Neutrophil (primary cell): Measurements from ENCODE around the gene FZD10.

Experiments used
- H3K27ac ChIP-seq: fragments of 200-600 bp; sonication (generic); 2 replicates; pipeline ENCODE4 v1.5.1; 2016; ENCODE audit warnings: mild to moderate bottlenecking, moderate library complexity
- H3K27me3 ChIP-seq: fragments of 200-600 bp; sonication (generic); 2 replicates; pipeline ENCODE4 v1.6.0; 2016; ENCODE audit warnings: mild to moderate bottlenecking
- H3K36me3 ChIP-seq: fragments of 200-600 bp; sonication (generic); 2 replicates; pipeline ENCODE4 v1.5.1; 2017
- H3K4me1 ChIP-seq, 2 experiments: fragments of 200-600 bp in 1 of 2; sonication (generic) in 1 of 2; 1 replicate in 1 of 2; 2 replicates in 1 of 2; pipeline versions ENCODE4 v1.5.1 to v1.6.1; 2013 to 2016; ENCODE audit warnings: low read depth in 1 of 2, low read length in 1 of 2, mild to moderate bottlenecking in 1 of 2, moderate library complexity in 1 of 2; ENCODE audit not compliant: control insufficient read depth in 1 of 2, insufficient read depth in 1 of 2
- H3K4me3 ChIP-seq, 2 experiments: fragments of 200-600 bp in 1 of 2; sonication (generic) in 1 of 2; 1 replicate in 1 of 2; 2 replicates in 1 of 2; pipeline ENCODE4 v1.5.1; 2013 to 2016; ENCODE audit warnings: low read depth in 1 of 2, low read length in 1 of 2, mild to moderate bottlenecking in 1 of 2, moderate library complexity in 1 of 2
- H3K9me3 ChIP-seq: fragments of 200-600 bp; sonication (generic); 2 replicates; pipeline ENCODE4 v1.5.1; 2016
- CTCF ChIP-seq: fragments of 200-600 bp; sonication (generic); IDR thresholded peaks from 2 replicates; pipeline ENCODE4 v1.5.1; 2016; ENCODE audit warnings: antibody characterized with exemption

The FZD10 gene

GRCh38 chr12:130192642-130193345 lies 30.5 kb downstream of the FZD10 start:
- no peaks in the 10 kb centered on the region for H3K36me3 ChIP-seq
- H3K27me3 ChIP-seq, result peaks cover 6% of the 10 kb centered on the region
- H3K4me1 ChIP-seq, result no peaks in the 10 kb centered on the region
- no peak overlapping the region for H3K27ac ChIP-seq
- H3K9me3 ChIP-seq, result no peaks in the 10 kb centered on the region
- no peak for TF ChIP-seq CTCF
- no peak overlapping the region for H3K4me3 ChIP-seq

- H3K36me3 ChIP-seq, result no peaks in the 10 kb centered on the region
- H3K9me3 ChIP-seq, result no peaks in the 10 kb centered on the region
- no peak overlapping the region for H3K4me3 ChIP-seq
- H3K27ac ChIP-seq, result no peak overlapping the region
- H3K27me3 ChIP-seq, result no peaks in the 10 kb centered on the region
- H3K4me1 ChIP-seq, result no peaks in the 10 kb centered on the region
- no peak for TF ChIP-seq CTCF
Measured at GRCh38 chr12:130194154-130194553, 31.9 kb downstream of the FZD10 start.

- Histone ChIP-seq H3K9me3 (no peaks in the 10 kb centered on the region), H3K4me3 (no peak overlapping the region), H3K27me3 (no peaks in the 10 kb centered on the region), H3K36me3 (no peaks in the 10 kb centered on the region), H3K4me1 (no peaks in the 10 kb centered on the region), H3K27ac (no peak overlapping the region)
- no peak for TF ChIP-seq CTCF
Measured at GRCh38 chr12:130195369-130195768, 33.1 kb downstream of the FZD10 start.

- no peak overlapping the region for H3K27ac ChIP-seq
- no peaks in the 10 kb centered on the region for H3K36me3 ChIP-seq
- H3K27me3 ChIP-seq, result no peaks in the 10 kb centered on the region
- no peaks in the 10 kb centered on the region for H3K9me3 ChIP-seq
- H3K4me1 ChIP-seq, result no peaks in the 10 kb centered on the region
- TF ChIP-seq CTCF, result no peak
- no peak overlapping the region for H3K4me3 ChIP-seq
Measured at GRCh38 chr12:130195776-130196175, 33.5 kb downstream of the FZD10 start.

GRCh38 chr12:130196827-130197226 lies 34.6 kb downstream of the FZD10 start:
- no peak for TF ChIP-seq CTCF
- H3K36me3 ChIP-seq, result no peaks in the 10 kb centered on the region
- no peak overlapping the region for H3K27ac ChIP-seq
- H3K9me3 ChIP-seq, result no peaks in the 10 kb centered on the region
- no peaks in the 10 kb centered on the region for H3K27me3 ChIP-seq
- no peaks in the 10 kb centered on the region for H3K4me1 ChIP-seq
- H3K4me3 ChIP-seq, result no peak overlapping the region
